HCT116 (cell line): Measurements from ENCODE around the gene HYAL1. TPM values are rescaled to one million over a fixed set of nuclear protein-coding genes. Genes with fewer than 3 reads are reported as not detected.

Experiments used
- ATAC-seq: fragments of 200-7000 bp; cut with Tn5 transposase; 2 replicates; pipeline ENCODE4 v1.9.1; 2020; ENCODE audit warnings: mild to moderate bottlenecking, moderate library complexity
- BruUV-seq: library from RNA; stranded (reverse); fragments of 400-500 nt; replicated peaks from 2 replicates; lab custom pipeline; 2021; lab: Mats Ljungman, UMichigan
- CTCF ChIA-PET: fragments of 300-600 bp; sonication (Branson Sonifier 250); formaldehyde crosslinking; loops from one replicate; lab custom pipeline; 2021; ENCODE audit warnings: antibody characterized with exemption; lab: Charles Lee
- POLR2A ChIA-PET: fragments of 300-600, 350-600 bp; sonication (Branson Sonifier 250); formaldehyde crosslinking; loops from one replicate; lab custom pipeline; 2021; ENCODE audit warnings: antibody characterized with exemption; lab: Charles Lee
- RAD21 ChIA-PET, 2 experiments: fragments of 300-600 bp; sonication (Branson Sonifier 250); formaldehyde crosslinking; loops; one replicate each; lab custom pipeline; 2023; ENCODE audit warnings: low total read pairs in 2 of 2; ENCODE audit not compliant: uncharacterized antibody in 2 of 2, unreplicated experiment in 2 of 2, low non-redundant PET in 1 of 2; lab: Charles Lee
- DNase-seq: peaks from one replicate; pipeline ENCODE4 v3.0.0-alpha.2; 2010; ENCODE audit warnings: low read depth, low spot score
- H2AFZ ChIP-seq: fragments of 200-600 bp; shearing (Covaris generic), sonication (generic); 2 replicates; pipeline ENCODE4 v1.6.1; 2017; ENCODE audit warnings: low read depth, mixed run types, mixed read lengths, antibody characterized with exemption, low read length; ENCODE audit not compliant: poor library complexity, severe bottlenecking
- H3K27ac ChIP-seq: 2 replicates; pipeline ENCODE4 v1.5.1; 2012; ENCODE audit warnings: low read depth, low read length
- H3K27me3 ChIP-seq: fragments of 200-600 bp; sonication (generic); 2 replicates; pipeline ENCODE4 v1.6.1; 2016; ENCODE audit warnings: mixed run types, low read length, mixed read lengths; ENCODE audit not compliant: insufficient read depth
- H3K36me3 ChIP-seq, 2 experiments: fragments of 200-500 bp in 1 of 2; fragments of 200-600 bp in 1 of 2; sonication (Bioruptor generic) in 1 of 2; sonication (generic) in 1 of 2; 2 replicates each; pipeline versions ENCODE4 v1.5.1 to v1.6.1; 2014 to 2016; ENCODE audit warnings: low read length in 2 of 2, inconsistent platforms in 1 of 2, mixed read lengths in 1 of 2, mixed run types in 1 of 2; ENCODE audit not compliant: insufficient read depth in 2 of 2, control insufficient read depth in 1 of 2
- H3K4me1 ChIP-seq, 2 experiments: fragments of 200-600 bp in 1 of 2; sonication (generic) in 1 of 2; 2 replicates each; pipeline versions ENCODE4 v1.5.1 to v1.6.1; 2012 to 2017; ENCODE audit warnings: low read length in 2 of 2, inconsistent platforms in 1 of 2, mild to moderate bottlenecking in 1 of 2, mixed read lengths in 1 of 2, mixed run types in 1 of 2, moderate library complexity in 1 of 2; ENCODE audit not compliant: insufficient read depth in 2 of 2, control insufficient read depth in 1 of 2
- H3K4me2 ChIP-seq: fragments of 200-600 bp; sonication (generic); 2 replicates; pipeline ENCODE4 v1.6.1; 2017; ENCODE audit warnings: mixed run types, low read length, mixed read lengths
- H3K4me3 ChIP-seq, 2 experiments: fragments of 200-600 bp in 1 of 2; sonication (generic) in 1 of 2; replicated peaks in 1 of 2; 2 replicates each; pipeline ENCODE4 v1.5.1; 2011 to 2016; ENCODE audit warnings: low read length in 2 of 2, control low read depth in 1 of 2, low read depth in 1 of 2, mild to moderate bottlenecking in 1 of 2, mixed read lengths in 1 of 2, mixed run types in 1 of 2
- H3K79me2 ChIP-seq: fragments of 200-600 bp; sonication (generic); 2 replicates; pipeline ENCODE4 v1.6.1; 2017; ENCODE audit warnings: mild to moderate bottlenecking, mixed run types, low read length, moderate library complexity, mixed read lengths; ENCODE audit not compliant: insufficient read depth
- H3K9ac ChIP-seq: fragments of 200-600 bp; sonication (generic); 2 replicates; pipeline ENCODE4 v1.6.1; 2016; ENCODE audit warnings: low read length, mixed read lengths
- H3K9me2 ChIP-seq: fragments of 200-600 bp; sonication (generic), shearing (Covaris generic); 2 replicates; pipeline ENCODE4 v1.6.1; 2017; ENCODE audit warnings: mixed run types, mild to moderate bottlenecking, moderate library complexity; ENCODE audit not compliant: insufficient read depth
- H3K9me3 ChIP-seq, 2 experiments: fragments of 200-500 bp in 1 of 2; fragments of 200-600 bp in 1 of 2; sonication (Bioruptor generic) in 1 of 2; sonication (generic) in 1 of 2; 2 replicates each; pipeline ENCODE4 v1.6.1; 2014 to 2017; ENCODE audit warnings: low read length in 2 of 2, mixed read lengths in 2 of 2, inconsistent platforms in 1 of 2, low read depth in 1 of 2, mild to moderate bottlenecking in 1 of 2, mixed run types in 1 of 2, moderate library complexity in 1 of 2; ENCODE audit not compliant: control insufficient read depth in 1 of 2, insufficient read depth in 1 of 2
- H4K20me1 ChIP-seq: fragments of 200-600 bp; sonication (generic), shearing (Covaris generic); 2 replicates; pipeline ENCODE4 v1.6.1; 2017; ENCODE audit warnings: mixed run types, mild to moderate bottlenecking, moderate library complexity; ENCODE audit not compliant: insufficient read depth
- FOSL1 ChIP-seq: IDR thresholded peaks from 2 replicates; pipeline ENCODE4 v1.6.1; 2012; ENCODE audit warnings: low read depth
- RAD21 ChIP-seq: IDR thresholded peaks from 2 replicates; pipeline ENCODE4 v1.6.1; 2012; ENCODE audit warnings: low read depth, mild to moderate bottlenecking
- intact Hi-C: fragments of 100-400 bp; cut with micrococcal nuclease; formaldehyde crosslinking; loops from 2 replicates; pipeline ENCODE4 v1.10.0; 2022
- total RNA-seq: library from RNA; stranded (reverse); gene quantifications from one replicate; pipeline ENCODE4 v1.2.1, GENCODE V29; 2021; ENCODE audit not compliant: unreplicated experiment
- TF ChIP-seq, protein P1 (sequence below): IDR thresholded peaks from 2 replicates; pipeline ENCODE4 v1.6.1; 2012
- TF ChIP-seq, protein P2 (sequence below): IDR thresholded peaks from 2 replicates; pipeline ENCODE4 v1.6.1; 2012; ENCODE audit warnings: low read depth

The HYAL1 gene
- total RNA-seq, 1 experiment from 2014 or later: 6.1 TPM

DNA sequence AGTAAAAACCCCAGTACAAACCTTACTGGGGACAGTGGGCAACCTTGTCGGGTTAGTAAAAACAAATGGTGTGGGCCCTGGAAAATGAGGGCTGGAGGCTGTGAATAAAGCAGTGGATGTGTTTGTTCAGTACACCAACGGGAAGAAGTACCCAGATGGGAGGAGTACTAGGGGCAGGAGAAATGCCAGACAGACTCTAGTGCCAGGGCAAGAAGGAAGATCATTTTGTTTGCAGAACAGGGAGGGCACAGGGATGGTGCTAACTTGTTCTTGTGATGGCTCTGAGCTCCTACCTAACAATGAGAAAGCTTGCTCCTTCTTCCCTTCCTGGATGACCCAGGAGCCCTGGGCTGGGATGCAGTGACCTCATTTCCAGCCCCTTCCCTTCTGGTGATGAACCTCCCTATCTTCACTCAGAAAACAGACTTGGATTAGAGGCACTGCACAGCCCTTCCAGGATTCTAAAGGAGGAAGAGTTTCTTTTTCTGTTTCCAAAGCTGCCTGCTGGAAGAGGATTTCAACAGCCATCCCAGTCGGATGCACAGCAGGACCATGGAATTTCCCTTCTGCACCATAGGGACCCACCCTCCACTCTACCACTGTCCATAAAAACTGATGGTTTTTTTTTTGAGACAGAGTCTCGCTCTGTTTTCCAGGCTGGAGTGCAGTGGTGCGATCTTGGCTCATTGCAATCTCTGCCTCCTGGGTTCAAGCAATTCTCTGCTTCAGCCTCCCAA, 31.1 kb upstream of the HYAL1 start:
- 0 out of 2 replicates have a peak overlapping the region, but pooled peaks have one; percentile 10 for H3K27ac ChIP-seq
- CTCF ChIA-PET: no interaction called here
- ATAC-seq (no peak), DNase-seq (no peak)
- H3K9ac ChIP-seq: no peak overlapping the region
- no peak overlapping the region for H3K4me2 ChIP-seq
- H3K4me3 ChIP-seq: no peak overlapping the region
- H3K9me2 ChIP-seq: no peaks in the 10 kb centered on the region
- no TSS peak for BruUV-seq
- RAD21 ChIA-PET: no interaction called here
- no peak overlapping the region for H2AFZ ChIP-seq
- no peaks in the 10 kb centered on the region; the same call in 1 of the 2 replicates for H4K20me1 ChIP-seq
- H3K27me3 ChIP-seq: no peaks in the 10 kb centered on the region
- peaks cover 79% of the 10 kb centered on the region for H3K79me2 ChIP-seq
- H3K4me1 ChIP-seq: peaks cover 20 to 44% of the 10 kb centered on the region in 2 experiments
- POLR2A ChIA-PET: no interaction called here
- peaks cover 27 to 41% of the 10 kb centered on the region in 2 experiments; a peak in 3 of 4 replicates for H3K36me3 ChIP-seq
- intact Hi-C loops: no loop called here
- no peak for TF ChIP-seq RAD21
- H3K9me3 ChIP-seq: no peaks in the 10 kb centered on the region

DNA sequence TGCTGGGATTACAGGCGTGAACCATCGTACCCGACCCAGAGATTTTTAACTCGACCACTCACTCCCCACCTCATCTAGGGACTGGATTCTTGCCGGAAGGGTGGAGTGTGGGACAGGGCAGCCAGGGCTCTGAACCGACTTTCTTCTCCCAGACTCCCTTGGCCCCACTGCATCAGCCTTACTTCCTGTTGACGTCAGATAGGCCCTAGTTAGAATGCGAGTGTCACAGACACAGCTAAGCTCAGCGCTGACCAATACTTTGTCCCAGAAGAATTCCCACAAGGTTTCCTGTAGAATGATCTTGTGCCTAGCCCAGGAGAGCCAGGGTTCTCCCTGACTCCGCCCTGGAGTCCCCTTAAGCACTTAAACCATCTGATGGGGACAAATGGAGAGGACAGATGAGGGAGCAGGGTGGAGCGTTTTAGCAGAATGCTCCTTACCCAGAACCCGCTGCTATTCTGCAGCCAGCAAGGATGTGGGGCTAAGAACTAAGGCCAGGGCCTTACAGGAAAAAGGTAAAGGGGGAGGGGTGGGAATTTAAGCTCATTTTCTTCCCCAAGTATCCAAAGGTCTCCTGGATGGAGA, 30.5 kb upstream of the HYAL1 start:
- H3K27ac ChIP-seq: no peak overlapping the region; the same call in 1 of the 2 replicates
- CTCF ChIA-PET: no interaction called here

More for the DNA sequence above, 30.5 kb upstream of the HYAL1 start:
- Histone ChIP-seq H3K9me3 (no peaks in the 10 kb centered on the region), H4K20me1 (no peaks in the 10 kb centered on the region; the same call in 1 of the 2 replicates), H2AFZ (no peak overlapping the region), H3K4me3 (no peak overlapping the region), H3K79me2 (peaks cover 72% of the 10 kb centered on the region), H3K36me3 (peaks cover 30 to 41% of the 10 kb centered on the region in 2 experiments; a peak in 3 of 4 replicates), H3K4me1 (peaks cover 20 to 38% of the 10 kb centered on the region in 2 experiments), H3K4me2 (no peak overlapping the region), H3K27me3 (no peaks in the 10 kb centered on the region), H3K9me2 (no peaks in the 10 kb centered on the region), H3K9ac (peak overlapping the region; percentile 5; the same call in 1 of the 2 replicates)
- ATAC-seq: no peak
- DNase-seq: no peak
- RAD21 ChIA-PET: no interaction called here
- no TSS peak for BruUV-seq
- intact Hi-C loops: no loop called here
- TF ChIP-seq, protein P1, sequence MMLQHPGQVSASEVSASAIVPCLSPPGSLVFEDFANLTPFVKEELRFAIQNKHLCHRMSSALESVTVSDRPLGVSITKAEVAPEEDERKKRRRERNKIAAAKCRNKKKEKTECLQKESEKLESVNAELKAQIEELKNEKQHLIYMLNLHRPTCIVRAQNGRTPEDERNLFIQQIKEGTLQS: no peak
- no peak for TF ChIP-seq FOSL1
- TF ChIP-seq, protein P2, sequence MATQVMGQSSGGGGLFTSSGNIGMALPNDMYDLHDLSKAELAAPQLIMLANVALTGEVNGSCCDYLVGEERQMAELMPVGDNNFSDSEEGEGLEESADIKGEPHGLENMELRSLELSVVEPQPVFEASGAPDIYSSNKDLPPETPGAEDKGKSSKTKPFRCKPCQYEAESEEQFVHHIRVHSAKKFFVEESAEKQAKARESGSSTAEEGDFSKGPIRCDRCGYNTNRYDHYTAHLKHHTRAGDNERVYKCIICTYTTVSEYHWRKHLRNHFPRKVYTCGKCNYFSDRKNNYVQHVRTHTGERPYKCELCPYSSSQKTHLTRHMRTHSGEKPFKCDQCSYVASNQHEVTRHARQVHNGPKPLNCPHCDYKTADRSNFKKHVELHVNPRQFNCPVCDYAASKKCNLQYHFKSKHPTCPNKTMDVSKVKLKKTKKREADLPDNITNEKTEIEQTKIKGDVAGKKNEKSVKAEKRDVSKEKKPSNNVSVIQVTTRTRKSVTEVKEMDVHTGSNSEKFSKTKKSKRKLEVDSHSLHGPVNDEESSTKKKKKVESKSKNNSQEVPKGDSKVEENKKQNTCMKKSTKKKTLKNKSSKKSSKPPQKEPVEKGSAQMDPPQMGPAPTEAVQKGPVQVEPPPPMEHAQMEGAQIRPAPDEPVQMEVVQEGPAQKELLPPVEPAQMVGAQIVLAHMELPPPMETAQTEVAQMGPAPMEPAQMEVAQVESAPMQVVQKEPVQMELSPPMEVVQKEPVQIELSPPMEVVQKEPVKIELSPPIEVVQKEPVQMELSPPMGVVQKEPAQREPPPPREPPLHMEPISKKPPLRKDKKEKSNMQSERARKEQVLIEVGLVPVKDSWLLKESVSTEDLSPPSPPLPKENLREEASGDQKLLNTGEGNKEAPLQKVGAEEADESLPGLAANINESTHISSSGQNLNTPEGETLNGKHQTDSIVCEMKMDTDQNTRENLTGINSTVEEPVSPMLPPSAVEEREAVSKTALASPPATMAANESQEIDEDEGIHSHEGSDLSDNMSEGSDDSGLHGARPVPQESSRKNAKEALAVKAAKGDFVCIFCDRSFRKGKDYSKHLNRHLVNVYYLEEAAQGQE: no peak
- POLR2A ChIA-PET: no interaction called here
